Superior temporal gyrus (tissue), 1 donor: ENCODE results near the gene FOXJ3.
"Not testable (repeated sequence)": the region's sequence is repeated elsewhere in the genome, so short reads cannot be mapped to it uniquely, and the experiment has no call there.

Source experiments
- DNase-seq: peaks from one replicate; pipeline ENCODE4 v3.0.0-alpha.2; 2016; ENCODE audit errors: extremely low spot score

Gene FOXJ3

DNA sequence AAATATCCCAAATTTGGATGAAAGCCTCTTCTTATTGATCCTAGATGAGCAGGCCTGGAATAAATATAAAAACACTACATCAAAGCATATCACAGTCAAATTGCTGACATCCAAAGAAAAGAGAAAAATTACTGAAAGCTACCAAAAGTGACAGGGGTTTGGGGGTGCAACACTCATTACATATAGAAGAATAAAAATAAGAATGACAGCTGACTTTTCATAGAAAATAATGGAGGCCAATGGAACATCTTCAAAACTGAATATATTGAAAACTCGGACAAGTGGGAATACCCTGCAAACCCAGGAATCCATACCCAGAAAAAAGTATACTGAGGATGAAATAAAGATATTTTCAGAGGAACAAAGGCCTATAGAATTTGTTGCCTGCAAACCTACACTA is 84.0 kb downstream of the FOXJ3 start:
- DNase-seq = no peak

DNA sequence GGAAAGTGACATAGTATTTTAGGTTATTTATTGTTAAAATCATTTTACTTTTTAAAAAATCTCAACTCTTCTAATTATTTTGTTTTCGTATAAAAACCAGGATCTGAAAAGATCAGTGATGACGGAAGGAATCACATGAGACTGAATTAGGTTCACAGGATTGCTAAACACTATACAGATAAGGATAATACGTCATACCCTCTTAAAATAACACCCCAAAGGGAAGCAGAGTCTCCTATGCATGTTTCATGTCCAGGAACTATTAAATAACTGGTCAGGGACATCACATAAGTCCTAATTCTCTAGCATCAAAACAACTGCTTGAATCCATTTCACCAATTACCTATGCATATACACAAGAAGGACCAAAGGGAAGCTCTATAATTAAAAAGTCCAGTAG is 84.9 kb downstream of the FOXJ3 start:
- DNase-seq = no peak

DNA sequence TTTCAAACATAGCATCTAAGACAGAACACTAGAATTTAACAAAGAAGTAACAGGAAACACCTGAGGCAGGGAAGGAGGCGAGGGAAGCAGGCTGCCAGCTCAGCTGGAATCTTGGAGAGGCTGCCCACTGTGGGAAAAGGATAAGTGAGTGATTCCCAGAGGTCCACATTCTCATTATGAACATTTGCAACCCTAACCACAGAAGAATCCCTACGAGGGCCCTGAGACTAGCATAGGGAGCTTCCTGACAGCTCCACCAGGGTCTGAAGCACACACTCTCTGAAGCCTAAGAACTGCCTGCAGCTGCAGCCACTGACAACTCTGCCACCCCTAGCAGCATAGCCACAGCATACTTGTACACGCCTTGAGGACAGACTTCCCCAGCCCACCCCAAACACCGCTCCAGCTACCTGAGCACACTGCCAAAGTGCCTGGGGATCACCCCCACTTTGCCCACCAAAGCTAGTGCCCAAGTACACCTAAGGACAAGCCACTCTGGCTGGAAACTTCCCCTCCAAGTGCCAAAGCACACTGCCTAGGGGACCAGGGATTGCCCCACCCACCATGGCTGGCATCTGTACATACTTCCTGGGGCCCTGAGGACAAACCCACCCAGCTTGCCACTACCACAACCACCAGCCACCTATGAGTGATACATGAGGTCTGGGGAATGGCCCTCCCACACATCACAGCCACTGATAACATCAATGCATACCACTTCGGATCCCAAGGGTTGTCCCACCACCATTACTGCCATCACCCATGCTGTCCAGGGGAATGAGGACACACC is 93.9 kb downstream of the FOXJ3 start:
- DNase-seq = no peak

DNA sequence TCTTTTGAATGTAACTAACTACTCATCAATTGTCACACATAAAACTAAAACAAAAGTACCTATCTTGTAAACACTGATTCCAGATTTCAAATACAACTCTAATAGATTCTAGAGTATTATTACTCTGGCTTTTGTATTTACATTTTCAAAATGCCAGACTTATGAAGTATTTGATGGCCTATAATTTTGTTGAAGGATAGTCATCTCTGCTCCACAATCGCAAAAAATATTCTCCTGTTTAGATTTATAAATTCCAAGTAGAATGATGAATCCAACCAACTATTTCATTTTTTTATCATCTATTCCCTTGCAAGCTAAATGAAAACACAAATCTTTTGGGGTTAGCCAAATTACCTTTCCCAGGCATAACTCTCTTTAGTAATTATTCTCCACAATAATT is 95.5 kb downstream of the FOXJ3 start:
- DNase-seq = no peak

DNA sequence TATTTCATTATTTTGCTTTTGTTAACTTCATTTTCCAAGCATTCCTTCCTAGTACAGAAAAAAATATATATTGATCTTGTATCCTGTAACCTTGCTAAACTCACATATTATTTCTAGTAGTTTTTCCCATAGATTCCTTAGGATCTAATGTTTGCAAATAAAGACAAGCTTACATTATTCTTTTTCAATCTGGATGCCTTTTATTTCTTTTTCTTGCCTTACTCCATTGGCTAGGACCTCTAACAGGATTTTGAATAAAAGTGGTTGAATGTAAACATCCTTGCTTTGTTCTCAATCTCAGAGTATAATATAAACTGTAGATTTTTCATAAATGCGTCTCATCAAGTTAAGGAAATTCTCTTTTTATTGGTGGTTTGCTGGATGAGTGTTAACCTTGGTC is 96.0 kb downstream of the FOXJ3 start:
- DNase-seq = no peak

DNA sequence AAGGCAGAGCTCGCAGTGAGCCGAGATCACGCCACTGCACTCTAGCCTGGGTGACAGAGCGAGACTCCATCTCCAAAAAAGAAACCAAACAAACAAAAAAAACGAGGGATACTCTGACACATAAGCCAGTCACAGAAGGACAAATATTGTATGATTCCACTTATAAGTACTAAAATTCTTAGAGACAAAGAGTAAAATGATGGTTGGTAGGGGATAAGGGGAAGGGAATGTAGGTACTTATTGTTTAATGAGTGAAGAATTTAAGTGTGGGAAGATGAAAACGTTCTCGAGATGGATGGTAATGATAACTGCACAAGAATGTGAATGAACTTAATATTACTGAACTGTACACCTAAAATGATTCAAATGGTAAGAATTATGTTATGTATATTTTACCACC is 103.8 kb downstream of the FOXJ3 start:
- no peak for DNase-seq

DNA sequence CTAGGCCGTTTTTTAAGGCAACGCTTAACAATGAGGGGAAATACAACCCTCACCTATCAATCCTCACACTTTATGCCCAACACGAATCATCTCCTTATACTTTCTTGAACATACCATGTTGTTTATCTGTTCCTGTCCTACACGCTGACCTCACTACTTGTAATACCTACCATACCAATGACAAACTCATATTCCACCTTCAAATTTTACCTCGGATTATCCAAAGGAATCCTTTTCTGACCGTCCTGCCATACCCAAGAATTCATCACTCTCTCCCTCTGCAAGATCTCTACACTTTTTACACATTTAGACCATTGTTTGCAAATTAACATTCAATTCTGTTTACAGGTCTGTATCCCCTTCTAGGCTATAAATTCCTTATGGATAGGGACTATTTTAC is 106.1 kb downstream of the FOXJ3 start:
- DNase-seq = no peak

DNA sequence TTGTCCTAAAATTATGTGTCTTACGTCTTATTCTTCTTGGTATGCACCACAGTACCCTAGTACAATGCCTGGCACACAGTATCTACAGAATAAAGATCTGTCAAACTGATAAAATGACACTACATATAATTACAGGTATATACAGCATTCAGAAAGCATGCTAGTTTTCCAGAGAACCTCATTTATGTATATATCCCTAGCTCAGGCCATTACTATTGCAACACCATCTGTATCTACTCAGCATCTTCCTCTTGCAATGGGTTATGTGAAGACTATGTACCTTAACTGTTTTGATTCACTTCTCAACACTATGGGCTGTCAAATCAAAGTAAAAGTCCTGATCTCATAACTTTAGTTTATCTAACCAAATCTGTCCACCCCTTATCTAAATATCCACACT is 112.0 kb downstream of the FOXJ3 start:
- DNase-seq = no peak

DNA sequence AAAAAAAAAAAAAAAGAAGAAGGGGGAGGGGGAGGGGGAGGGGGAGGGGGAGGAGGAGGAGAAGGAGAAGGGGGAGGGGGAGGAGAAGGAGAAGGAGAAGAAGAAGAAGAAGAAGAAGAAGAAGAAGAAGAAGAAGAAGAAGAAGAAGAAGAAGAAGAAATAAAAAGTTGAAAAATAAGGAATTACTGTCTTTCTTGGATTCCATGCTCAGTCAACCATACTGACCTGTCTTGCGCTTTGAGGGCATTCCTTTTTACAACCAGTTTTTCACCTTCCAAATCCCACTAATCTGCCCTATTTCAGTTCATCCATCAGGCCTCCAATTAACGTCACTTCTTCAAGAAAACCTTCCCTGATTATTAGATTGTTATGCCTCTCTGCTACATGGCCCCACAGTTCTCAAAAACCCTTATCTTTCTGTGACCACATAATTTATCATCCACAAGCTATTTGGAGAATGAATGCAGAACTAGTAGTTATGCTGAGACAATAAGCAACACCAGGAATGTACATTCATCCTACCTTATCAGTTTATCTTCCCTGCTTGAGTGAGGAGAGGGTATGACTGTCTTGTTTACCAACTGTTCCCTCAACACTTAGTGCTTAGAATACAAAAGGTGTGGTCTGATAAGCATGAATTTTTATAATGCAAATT is 113.0 kb downstream of the FOXJ3 start:
- no peak for DNase-seq

DNA sequence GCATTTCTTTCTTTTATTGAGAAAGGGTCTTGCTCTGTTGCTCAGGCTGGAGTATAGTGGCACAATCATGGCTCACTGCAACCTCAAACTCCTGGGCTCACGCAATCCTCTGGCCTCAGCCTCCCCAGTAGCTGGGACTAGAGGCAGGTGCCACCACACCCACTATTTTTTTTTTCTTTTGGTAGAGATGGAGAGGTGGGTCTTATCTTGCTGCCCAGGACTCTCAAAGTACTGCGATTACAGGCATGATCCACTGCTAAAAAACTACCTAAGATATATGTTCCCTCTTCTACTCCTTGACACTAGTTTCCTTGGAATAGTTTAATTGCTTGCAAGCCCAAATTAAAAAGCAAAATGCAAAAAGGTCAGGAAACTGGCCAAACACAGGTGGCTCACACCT is 113.6 kb downstream of the FOXJ3 start:
- DNase-seq = no peak

DNA sequence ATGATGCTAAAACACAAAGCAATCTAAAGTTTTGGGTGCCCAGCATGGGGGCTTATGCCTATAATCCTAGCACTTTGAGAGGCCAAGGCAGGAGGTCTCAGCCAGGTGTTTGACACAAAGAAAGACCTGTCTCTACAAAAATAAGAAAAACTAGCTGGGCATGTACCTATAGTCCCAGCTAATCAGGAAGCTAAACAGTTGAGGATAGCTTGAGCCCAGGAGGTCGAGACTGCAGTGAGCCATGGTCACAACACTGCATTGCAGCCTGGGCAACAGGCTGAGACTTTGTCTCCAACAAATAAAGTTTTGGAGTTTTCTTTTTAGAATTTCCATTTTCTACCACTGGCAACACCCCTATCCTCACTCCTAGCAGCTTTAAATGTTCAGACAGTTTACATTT is 115.4 kb downstream of the FOXJ3 start:
- DNase-seq = no peak

DNA sequence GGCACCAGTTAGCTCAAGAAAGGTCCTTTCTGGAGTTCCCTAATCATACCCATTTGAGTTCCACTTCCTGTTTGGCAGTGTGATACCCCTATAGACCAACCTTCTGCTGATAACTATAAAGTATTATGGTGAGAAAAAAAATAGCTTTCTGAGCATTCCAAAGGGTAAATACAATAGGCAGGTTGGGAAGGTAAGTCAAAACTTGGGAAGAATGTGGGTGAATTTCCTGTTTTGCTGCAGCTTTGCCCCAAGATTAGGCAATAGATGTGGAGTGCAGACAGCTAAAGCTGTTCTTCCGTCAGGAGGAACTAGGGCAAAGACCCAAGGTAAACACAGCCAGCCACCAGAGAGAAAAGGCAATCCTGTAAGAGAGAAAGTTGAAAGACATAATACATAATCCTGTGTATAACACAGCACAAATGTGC is 120.6 kb downstream of the FOXJ3 start:
- DNase-seq = no peak

DNA sequence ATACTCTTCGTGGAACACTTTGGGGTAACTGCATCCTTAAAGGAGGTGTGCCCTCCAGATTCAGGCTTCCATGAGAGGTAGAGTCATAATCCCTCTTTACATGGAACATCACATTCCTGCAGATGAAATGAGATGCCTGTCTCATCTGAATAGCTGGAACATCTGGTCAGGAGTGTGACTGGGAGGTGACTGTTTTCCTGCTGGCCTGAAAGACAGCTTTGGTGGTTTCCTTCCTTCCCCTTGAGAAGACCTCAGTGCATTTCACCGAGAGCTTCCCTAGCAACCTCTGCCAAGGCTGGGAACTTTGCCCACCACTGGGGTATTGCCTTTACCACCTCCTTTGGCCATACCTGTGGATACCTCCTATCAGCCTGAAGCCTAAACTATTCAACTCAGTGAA is 123.8 kb downstream of the FOXJ3 start:
- DNase-seq = no peak

DNA sequence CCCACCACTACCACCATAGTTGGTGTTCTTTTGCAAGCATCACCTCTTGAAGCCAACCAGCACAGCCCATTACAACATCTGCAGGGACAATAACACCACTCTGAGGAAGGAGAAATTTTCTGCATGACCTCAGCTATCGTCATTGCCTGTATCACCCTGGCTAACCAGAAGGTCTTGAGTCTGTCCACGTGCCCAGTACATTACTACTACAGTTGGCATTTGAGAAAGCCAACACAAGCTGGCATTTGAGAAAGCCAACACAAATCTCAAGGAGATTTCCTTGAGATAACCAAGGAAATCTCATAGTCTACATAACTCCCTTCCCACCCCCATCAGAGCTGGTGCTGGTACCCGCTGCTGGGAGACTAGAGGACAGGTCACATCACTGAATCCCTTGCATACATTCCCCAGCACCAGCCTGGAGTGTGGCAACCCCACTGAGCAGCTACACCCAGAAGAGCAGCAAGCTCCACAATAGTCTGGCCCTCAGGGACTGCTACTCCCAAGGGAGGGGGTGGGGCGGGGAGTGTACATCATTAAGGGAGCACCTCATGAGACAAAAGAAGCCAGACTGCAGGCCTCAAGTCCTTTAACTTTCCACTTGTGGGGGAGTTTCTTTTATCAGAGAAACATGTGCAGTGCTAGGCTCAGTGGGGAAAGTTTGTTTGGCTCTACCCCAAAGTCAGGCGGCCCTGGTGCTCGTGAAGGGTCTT is 124.5 kb downstream of the FOXJ3 start:
- DNase-seq = no peak

DNA sequence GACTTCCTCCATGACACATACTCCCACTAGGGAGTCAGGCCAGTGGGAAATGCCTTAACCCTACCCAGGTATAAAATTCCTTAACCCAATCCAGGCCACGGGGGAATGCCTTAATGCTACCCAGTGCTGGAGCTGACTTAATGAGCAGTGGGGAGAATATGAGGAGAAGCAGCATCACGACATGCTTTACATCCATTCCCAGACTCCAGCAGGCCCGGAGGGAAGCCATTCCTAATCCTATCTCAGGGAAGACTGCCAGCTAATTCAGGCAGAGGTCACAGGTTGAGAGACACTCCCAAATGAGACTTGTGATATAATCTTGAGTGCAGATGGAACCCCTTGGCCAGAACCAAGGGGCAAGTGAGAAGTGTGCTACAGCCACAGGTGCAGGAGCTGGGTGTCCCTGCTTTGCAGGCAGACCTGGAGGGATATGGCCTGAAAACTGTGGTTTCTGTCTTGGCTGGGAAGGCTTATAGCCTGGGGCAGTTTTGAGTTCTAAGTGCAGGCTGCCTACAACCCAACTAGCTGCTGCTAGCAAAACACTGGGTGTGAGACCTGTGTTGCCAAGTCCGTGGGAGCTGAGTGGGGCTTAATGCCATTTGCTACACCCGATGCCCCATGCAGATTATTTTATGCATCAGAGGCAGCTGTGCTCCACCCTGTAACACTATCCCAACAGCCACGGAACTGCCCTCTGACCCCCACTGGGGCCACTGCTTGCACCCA is 125.3 kb downstream of the FOXJ3 start:
- no peak for DNase-seq

DNA sequence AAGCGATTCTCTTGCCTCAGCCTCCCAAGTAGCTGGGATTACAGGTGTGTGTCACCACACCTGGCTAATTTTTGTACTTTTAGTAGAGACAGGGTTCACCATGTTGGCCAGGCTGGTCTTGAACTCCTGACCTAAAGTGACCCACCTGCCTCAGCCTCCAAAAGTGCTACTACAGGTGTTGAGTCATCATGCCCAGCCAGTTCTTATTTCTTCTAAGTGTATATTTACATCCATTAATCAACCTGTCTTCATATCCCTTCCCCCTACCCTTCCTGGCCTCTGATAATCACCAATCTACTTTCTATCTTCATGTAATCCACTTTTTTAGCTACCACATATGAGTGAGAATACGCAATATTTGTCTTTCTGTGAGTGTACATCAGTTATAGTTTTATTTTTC is 128.1 kb downstream of the FOXJ3 start:
- DNase-seq = not testable (repeated sequence)

DNA sequence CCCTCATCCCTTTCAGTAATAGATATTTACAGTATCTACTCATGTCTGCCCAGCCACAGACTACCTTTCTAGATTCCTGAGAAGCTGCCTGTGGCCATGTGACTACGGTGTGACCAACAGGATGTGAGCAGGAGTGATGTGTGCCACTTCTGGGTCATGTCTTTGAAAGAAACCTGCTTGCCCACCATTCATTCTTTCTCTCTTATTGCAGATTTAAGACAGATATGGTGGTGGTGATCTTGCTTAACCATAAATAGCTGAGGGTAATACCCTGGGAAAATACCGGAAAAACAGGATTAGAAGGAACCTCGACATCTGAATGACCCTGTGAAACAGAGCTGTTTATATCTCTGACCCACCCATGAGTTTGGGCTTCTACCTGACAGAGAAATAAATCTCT is 128.9 kb downstream of the FOXJ3 start:
- no peak for DNase-seq

DNA sequence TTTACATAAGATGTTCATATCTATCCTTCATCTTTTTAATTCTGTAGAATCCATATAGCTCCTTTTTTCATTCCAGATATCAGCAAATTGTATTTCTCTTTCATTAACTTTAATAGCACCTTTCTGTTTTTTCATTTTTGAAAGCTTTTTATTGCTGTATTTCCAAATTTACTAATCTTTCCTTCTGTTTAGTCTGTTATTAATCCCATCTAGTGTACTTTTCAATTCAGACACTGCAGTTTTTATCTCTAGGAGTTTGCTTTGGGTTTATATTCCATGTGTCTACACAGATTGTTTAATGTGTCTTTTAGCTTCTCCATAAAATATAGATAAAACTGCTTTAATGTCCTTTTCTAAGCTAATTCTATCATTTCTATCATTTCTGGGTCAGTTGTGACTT is 133.0 kb downstream of the FOXJ3 start:
- DNase-seq = no peak

DNA sequence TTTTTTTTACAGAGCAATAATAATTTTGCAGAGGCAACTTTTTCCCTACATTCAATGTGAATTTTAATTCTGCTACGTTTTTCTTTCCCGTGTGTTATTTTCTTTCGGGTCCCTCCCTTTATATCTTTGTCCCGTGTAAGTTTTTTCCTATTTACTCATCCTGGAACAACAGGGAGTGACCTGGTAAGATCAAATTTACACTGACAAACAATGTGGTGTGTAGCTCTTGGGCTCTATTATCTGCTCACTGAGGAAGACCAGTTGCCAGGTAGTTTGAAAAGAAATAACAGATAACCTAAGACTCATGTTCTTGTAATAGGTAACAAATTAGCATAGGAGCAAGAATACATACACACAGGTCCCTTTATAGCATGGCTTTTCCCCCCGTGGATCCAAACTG is 136.8 kb downstream of the FOXJ3 start:
- no peak for DNase-seq

DNA sequence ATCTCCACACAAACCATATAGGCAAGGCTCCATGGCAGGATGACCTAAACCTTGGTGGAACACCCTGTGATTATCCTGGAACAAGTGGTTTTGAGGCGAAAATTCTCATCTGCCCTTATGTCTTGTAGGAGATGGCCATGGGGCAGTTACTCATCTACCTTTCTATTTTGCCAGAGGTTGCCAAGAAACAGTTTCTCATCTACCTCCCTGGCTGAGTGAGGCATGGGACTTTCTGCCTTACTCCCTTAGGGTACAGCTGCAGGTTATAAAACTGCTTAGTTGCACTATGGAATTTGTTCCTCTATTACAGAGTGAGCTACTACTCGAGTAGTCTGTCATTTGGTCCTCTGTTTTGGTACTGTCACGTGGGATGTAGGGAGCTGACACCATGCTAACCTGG is 139.2 kb downstream of the FOXJ3 start:
- DNase-seq = no peak

DNA sequence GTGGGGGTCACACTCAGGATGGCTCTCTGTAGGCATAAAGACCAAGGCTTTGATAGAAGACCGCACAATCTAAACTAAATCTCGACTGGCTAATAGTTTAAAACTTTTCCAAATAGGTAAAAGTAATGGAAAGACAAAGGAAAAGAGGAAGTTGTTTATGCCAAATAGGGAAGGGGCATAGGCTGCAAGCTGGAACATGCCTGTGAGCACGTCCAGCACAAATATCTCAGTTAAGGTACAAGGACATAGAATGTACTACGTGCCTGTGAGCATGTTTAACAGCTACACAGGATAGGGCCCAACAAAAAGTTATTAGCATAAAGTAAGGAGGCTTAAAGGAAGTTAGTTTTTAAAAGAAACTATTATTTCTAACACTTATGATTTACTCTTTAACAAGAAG is 142.9 kb downstream of the FOXJ3 start:
- DNase-seq = no peak

DNA sequence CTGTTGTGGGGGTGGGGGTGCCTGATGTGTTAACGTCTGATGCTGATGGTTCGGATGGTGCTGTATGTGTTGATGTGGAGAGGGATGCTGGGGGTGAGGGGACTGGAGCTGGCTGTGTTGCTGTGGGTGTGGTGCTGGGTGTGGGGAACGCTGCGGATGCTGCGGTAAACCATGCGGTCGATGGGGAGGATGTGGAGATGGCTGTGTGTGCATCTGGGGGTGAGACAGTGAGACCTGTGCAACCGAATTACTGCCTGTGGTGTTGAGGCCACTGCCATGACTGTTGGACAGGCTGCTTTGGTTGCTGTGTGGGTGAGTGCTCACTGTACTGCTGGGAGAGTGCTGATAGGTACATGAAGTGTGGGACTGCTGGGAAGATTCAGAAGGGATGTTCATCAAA is 143.7 kb downstream of the FOXJ3 start:
- DNase-seq = no peak
